Aorta (tissue), 5 donors: ENCODE data around the gene BORCS6. TPM values are rescaled to one million over a fixed set of nuclear protein-coding genes. Genes with fewer than 3 reads are reported as not detected.
A peak's percentile ranks its signal among the peaks of the same experiment; 100 is the strongest.
"Not testable (repeated sequence)": the region's sequence is repeated elsewhere in the genome, so short reads cannot be mapped to it uniquely, and the experiment has no call there.

Experiments used
- ATAC-seq: fragments of 200-7000 bp; cut with Tn5 transposase; one replicate; pipeline ENCODE4 v1.9.1; 2022; ENCODE audit warnings: moderate library complexity; ENCODE audit not compliant: low FRiP score
- DNase-seq, 2 donors: peaks; one replicate each; pipeline ENCODE4 v3.0.0-alpha.2; 2020
- H3K27ac ChIP-seq, 2 donors: one replicate each; pipeline ENCODE4 v1.5.1; 2013; ENCODE audit warnings: low read length in 2 of 2, mild to moderate bottlenecking in 2 of 2, moderate library complexity in 2 of 2, control low read depth in 1 of 2, inconsistent platforms in 1 of 2, low read depth in 1 of 2
- H3K27me3 ChIP-seq, 2 donors: one replicate each; pipeline ENCODE4 v1.6.1; 2013; ENCODE audit warnings: control low read depth in 1 of 2, low read length in 1 of 2, mild to moderate bottlenecking in 1 of 2, moderate library complexity in 1 of 2; ENCODE audit not compliant: insufficient read depth in 2 of 2, control insufficient read depth in 1 of 2
- H3K36me3 ChIP-seq, 2 donors: one replicate each; pipeline ENCODE4 v1.6.1; 2013; ENCODE audit warnings: control low read depth in 1 of 2, low read length in 1 of 2, mild to moderate bottlenecking in 1 of 2; ENCODE audit not compliant: insufficient read depth in 2 of 2, control insufficient read depth in 1 of 2
- H3K4me1 ChIP-seq, 2 donors: one replicate each; pipeline ENCODE4 v1.6.1; 2013; ENCODE audit warnings: low read length in 2 of 2, control low read depth in 1 of 2, mild to moderate bottlenecking in 1 of 2, moderate library complexity in 1 of 2; ENCODE audit not compliant: insufficient read depth in 2 of 2, control insufficient read depth in 1 of 2
- H3K4me3 ChIP-seq, 2 donors: one replicate each; pipeline ENCODE4 v1.5.1; 2013; ENCODE audit warnings: low read length in 2 of 2, control low read depth in 1 of 2, mild to moderate bottlenecking in 1 of 2
- H3K9me3 ChIP-seq: one replicate; pipeline ENCODE4 v1.6.1; 2013; ENCODE audit warnings: mild to moderate bottlenecking, low read length; ENCODE audit not compliant: control insufficient read depth
- WGBS, 2 donors: extraction: QIAGEN DNeasy Blood & Tissue Kit; methylation state at CpG; one replicate each; pipeline ENCODE4 v1.1.7; 2013; 5-methylcytosine and 5-hydroxymethylcytosine counted together
- intact Hi-C, 2 donors: fragments of 100-400 bp; cut with DNase I; formaldehyde crosslinking; loops; one replicate each; pipeline versions ENCODE4 v1.14.2 to v1.15.0; 2022
- polyA plus RNA-seq, 2 donors: library from polyadenylated mRNA; stranded (reverse); fragments of 200-250 nt; gene quantifications; one replicate each; pipeline ENCODE4 v1.2.3, GENCODE V29; 2013
- total RNA-seq, 2 donors: library from RNA; stranded (reverse); fragmentation: NEBNext Ultra II Directional; extraction: Animal tissue kit (Norgen Biotek cat#: 25700); gene quantifications; one replicate each; pipeline ENCODE4 v1.2.1, GENCODE V29; 2021
- donor health status: healthy with polysubstance abuse.
- donor health status: Bipolar disorder and iron deficiency.
- donor health status: DM: no; HTN: no; CAD: no.
- donor health status: DM: no; HTN: no; CAD: no.
- donor health status: DM: yes; HTN: yes; CAD: no.

BORCS6 gene
- total and polyA plus RNA-seq, 4 donors = 5.2 to 9.4 (median 7.2) TPM

DNA sequence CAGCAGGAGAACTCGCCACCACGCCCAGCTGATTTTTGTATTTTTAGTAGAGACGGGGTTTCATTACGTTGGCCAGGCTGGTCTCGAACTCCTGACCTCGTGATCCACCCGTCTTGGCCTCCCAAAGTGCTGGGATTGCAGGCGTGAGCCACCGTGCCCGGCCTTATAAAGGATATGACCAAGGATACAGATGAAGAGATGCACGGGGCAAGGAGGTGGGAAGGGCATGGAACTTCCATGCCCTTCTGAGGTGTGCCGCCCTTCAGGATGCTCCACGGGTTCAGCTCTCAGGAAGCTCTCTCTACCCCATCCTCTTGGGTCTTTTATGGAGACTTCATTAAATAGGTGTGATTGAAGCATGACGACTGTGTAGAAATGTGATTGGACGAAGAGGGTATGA lies 24.0 kb upstream of the BORCS6 start:
- H3K9me3 ChIP-seq, H3K36me3 ChIP-seq, intact Hi-C loops, DNase-seq, ATAC-seq, H3K27me3 ChIP-seq, H3K27ac ChIP-seq, H3K4me1 ChIP-seq, H3K4me3 ChIP-seq: not testable (repeated sequence)
- 90% methylated on average over 15 of the region's 15 CpGs for WGBS, 2 donors

- no peak overlapping the region for H3K4me3 ChIP-seq
- H3K9me3 ChIP-seq = no peaks in the 10 kb centered on the region
- H3K4me1 ChIP-seq = no peaks in the 10 kb centered on the region
- ATAC-seq (no peak), DNase-seq (no peak)
- H3K36me3 ChIP-seq = no peaks in the 10 kb centered on the region
- WGBS, 2 donors = 84 to 86% methylated on average over 14 of the region's 14 CpGs
- intact Hi-C loops = no loop called here
- no peaks in the 10 kb centered on the region for H3K27me3 ChIP-seq
- H3K27ac ChIP-seq = no peak overlapping the region
Measured at GRCh38 chr17:8212312-8213180, 22.6 kb upstream of the BORCS6 start.

- Histone ChIP-seq H3K9me3 (no peaks in the 10 kb centered on the region), H3K27ac (no peak overlapping the region), H3K27me3 (no peaks in the 10 kb centered on the region), H3K4me1 (no peaks in the 10 kb centered on the region), H3K36me3 (no peaks in the 10 kb centered on the region), H3K4me3 (peak overlapping the region; percentile 3 to 64)
- 10 to 12% methylated on average over 22 of the region's 22 CpGs for WGBS, 2 donors
- no peak for ATAC-seq
- intact Hi-C loops = no loop called here
- DNase-seq = no peak
Measured at GRCh38 chr17:8210761-8211458, 20.9 kb upstream of the BORCS6 start.

DNA sequence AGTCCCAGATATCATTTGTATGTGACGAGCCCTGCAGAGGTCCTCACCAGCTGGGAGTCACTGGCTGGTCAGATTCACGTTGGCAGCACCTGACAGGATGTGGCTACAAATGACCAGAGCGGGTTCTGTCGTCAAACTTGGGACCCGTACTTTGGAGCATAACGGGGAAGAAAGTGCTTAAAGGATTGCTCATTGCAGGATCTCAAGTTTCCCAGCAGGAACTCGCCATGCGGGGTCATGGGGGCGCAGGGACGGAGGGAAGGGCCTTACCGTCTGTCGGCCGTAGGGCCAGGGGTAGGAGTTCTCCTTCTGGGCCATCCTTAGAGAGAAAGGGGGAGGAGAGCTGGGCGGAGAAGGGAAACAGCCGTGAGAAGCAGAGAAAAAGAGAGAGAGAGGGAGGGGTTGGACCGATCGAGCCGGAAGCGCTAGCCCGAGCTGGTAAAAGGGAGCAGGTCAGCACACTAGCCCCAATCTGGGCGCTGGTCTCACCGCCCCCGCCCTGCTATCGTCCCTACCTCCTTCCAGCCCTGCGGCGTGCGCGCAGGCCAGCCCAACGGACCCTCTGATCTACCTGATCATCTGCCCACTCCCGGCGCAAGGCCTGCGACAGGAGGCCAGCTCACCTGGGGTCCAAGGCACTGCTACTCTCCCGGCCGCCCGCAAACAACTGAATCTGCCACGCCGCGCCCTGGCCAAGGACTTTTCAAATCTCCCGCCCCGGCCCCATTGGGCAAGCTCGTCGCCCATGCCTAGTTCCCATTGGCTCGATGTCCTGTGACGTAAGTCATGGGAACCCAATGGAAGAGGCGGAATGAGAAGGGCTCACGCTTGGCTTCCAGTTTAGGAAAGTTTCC lies 20.2 kb upstream of the BORCS6 start, which contains the start of gene AURKB:
TSS of gene AURKB (minus strand) at position 669 of the 854 bp plus-strand sequence. CDS start at position 318, 351 bp downstream.
- Histone ChIP-seq H3K9me3 (no peaks in the 10 kb centered on the region), H3K27me3 (no peaks in the 10 kb centered on the region), H3K36me3 (no peaks in the 10 kb centered on the region), H3K4me3 (peak within 1 kb of the TSS; percentile 3 to 64), H3K27ac (no peak within 1 kb of the TSS), H3K4me1 (no peaks in the 10 kb centered on the region)
- intact Hi-C loops = no loop called here
- DNase-seq (peak; percentile 96 to 97), ATAC-seq (peak; percentile 98)
- WGBS, 2 donors = 1 to 2% methylated on average over 44 to 46 of the region's 46 CpGs

DNA sequence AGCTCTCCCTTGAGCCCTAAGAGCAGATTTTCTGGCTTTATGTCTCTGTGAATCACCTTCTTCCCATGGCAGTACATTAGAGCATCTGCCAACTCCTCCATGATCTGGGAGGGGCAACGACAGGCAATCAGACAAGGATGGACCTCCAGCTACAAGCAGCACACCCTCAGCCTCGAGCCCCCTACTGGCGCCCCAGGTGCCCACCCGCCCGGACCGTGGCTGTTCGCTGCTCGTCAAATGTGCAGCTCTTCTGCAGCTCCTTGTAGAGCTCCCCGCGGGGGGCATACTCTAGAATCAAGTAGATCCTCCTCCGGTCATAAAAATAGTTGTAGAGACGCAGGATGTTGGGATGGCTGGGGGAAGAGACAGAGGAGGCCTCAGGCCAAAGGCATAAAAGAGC lies 16.6 kb upstream of the BORCS6 start:
- intact Hi-C loops = no loop called here
- H3K4me3 ChIP-seq = no peak overlapping the region
- H3K27me3 ChIP-seq = no peaks in the 10 kb centered on the region
- DNase-seq (no peak), ATAC-seq (no peak)
- H3K4me1 ChIP-seq = no peaks in the 10 kb centered on the region
- H3K36me3 ChIP-seq = no peaks in the 10 kb centered on the region
- WGBS, 2 donors = 92 to 96% methylated on average over 12 of the region's 12 CpGs
- no peak overlapping the region for H3K27ac ChIP-seq
- H3K9me3 ChIP-seq = no peaks in the 10 kb centered on the region

GRCh38 chr17:8204761-8205555 lies 15.0 kb upstream of the BORCS6 start:
- H3K36me3 ChIP-seq = no peaks in the 10 kb centered on the region
- 85 to 87% methylated on average over 19 of the region's 19 CpGs for WGBS, 2 donors

GRCh38 chr17:8192070-8192815 lies 2.3 kb upstream of the BORCS6 start:
- Histone ChIP-seq H3K36me3 (no peaks in the 10 kb centered on the region), H3K27me3 (no peaks in the 10 kb centered on the region), H3K9me3 (no peaks in the 10 kb centered on the region), H3K4me3 (peak overlapping the region in 1 of 2 donors; percentile 20), H3K4me1 (no peaks in the 10 kb centered on the region), H3K27ac (peak overlapping the region; percentile 69 to 86)
- peak; percentile 67 for ATAC-seq
- 8 to 13% methylated on average over 12 of the region's 12 CpGs for WGBS, 2 donors
- intact Hi-C loops = no loop called here
- peak; percentile 80 to 90 for DNase-seq

More at GRCh38 chr17:8204761-8205555, 15.0 kb upstream of the BORCS6 start:
- Histone ChIP-seq H3K4me1 (no peaks in the 10 kb centered on the region), H3K27me3 (no peaks in the 10 kb centered on the region), H3K27ac (no peak overlapping the region), H3K4me3 (no peak overlapping the region), H3K9me3 (no peaks in the 10 kb centered on the region)
- no peak for DNase-seq
- ATAC-seq = no peak
- intact Hi-C loops = no loop called here
